Ishikawa (cell line): ENCODE data around the gene ATP6V1C2.

ENCODE experiments used
- CREB1 ChIP-seq: IDR thresholded peaks from 2 replicates; pipeline ENCODE4 v1.6.1; 2012; ENCODE audit warnings: low read depth
- USF1 ChIP-seq: IDR thresholded peaks from 2 replicates; pipeline ENCODE4 v1.6.1; 2012

- no peak for TF ChIP-seq USF1
- TF ChIP-seq CREB1: no peak
Observed at GRCh38 chr2:10765461-10765860, 44.0 kb downstream of the ATP6V1C2 start.
